NCI-H2081 treated with DMSO at 0.1 percent for 48 hours (cell line): ENCODE data around the gene C18orf54.
"Not testable (repeated sequence)": the region's sequence is repeated elsewhere in the genome, so short reads cannot be mapped to it uniquely, and the experiment has no call there.

Source experiments
- DNase-seq: peaks from one replicate; lab custom pipeline; 2025; lab: John Stamatoyannopoulos, UW

Gene C18orf54

GRCh38 chr18:54357660-54358494 lies at the start of gene C18orf54, which contains the start of gene STARD6:
C18orf54 (plus strand) TSS chr18:54357906; CDS start chr18:54360573, 2,667 bp downstream.
STARD6 (minus strand) TSS chr18:54357858; CDS start chr18:54354573, 3,285 bp downstream.
- peak; percentile 32 for DNase-seq

DNA sequence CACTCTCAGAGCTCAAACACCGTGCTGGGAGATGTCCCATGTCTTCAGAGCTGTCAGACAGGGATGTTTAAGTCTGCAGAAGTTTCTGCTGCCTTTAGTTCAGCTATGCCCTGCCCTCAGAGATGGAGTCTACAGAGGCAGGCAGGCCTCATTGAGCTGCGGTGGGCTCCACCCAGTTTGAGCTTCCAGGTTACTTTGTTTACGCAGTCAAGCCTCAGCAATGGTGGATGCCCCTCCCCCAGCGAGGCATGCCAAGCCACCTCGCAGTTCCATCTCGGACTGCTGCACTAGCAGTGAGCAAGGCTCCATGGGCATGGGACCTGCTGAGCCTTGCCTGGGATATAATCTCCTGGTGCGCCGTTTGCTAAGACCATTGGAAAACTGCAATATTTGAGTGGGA lies 48.1 kb upstream of the C18orf54 start:
- DNase-seq = not testable (repeated sequence)

DNA sequence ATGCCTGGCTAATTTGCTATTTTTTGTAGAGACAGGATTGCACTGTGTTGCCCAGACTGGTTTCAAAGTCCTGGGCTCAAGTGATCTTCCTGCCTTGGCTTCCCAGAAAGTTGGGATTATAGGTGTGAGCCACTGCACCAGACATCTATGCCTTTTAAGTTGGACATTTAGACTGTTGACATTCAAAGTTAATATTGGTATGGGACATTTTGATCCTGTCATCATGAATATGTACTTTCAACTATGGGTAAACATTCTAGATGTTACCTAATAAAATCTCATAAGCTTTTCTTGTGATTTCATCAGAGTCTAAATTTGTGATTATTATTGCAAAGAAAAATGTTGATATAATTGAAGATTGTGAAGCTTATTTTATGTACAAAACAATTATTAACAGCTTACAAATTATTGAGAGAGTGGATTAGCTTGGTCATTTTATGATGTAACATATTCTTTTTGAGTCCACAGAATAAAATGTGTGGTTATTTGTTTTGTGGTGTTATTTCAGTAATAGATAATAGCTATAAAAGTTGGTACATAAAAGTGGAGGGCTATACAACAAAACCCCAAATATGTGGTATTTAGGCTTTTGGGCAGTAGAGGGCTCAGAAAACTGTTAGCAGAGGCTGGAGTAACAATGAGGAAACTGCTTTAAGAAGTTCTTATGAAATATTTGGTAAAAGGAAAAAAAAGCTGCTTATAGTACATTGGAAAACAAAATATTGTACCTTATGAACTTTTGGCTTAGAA lies 41.5 kb upstream of the C18orf54 start:
- DNase-seq = no peak

- no peak for DNase-seq
Observed at GRCh38 chr18:54323561-54323960, 34.1 kb upstream of the C18orf54 start.

DNA sequence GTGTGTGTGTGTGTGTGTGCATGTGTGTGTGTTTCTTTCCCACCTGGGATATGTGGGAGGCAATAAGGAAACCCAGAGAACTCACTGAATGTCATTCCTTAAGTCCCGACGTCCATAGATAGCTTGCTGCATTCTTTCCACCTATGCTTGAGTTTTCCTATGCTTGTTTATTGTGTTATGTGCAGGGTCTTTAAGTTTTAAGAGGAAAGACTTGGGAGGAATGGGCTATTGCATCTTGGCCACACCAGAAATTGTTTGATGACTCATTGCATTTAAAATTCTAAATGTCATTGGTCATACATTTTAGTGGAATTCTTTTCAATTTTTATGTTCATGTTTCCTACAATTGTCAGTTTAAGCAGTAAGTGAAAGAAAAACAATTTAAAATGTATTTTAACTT lies 33.7 kb upstream of the C18orf54 start:
- no peak for DNase-seq

GRCh38 chr18:54327818-54328217 lies 29.9 kb upstream of the C18orf54 start:
- no peak for DNase-seq

- DNase-seq = no peak
Observed at GRCh38 chr18:54329787-54330186, 27.9 kb upstream of the C18orf54 start.

DNA sequence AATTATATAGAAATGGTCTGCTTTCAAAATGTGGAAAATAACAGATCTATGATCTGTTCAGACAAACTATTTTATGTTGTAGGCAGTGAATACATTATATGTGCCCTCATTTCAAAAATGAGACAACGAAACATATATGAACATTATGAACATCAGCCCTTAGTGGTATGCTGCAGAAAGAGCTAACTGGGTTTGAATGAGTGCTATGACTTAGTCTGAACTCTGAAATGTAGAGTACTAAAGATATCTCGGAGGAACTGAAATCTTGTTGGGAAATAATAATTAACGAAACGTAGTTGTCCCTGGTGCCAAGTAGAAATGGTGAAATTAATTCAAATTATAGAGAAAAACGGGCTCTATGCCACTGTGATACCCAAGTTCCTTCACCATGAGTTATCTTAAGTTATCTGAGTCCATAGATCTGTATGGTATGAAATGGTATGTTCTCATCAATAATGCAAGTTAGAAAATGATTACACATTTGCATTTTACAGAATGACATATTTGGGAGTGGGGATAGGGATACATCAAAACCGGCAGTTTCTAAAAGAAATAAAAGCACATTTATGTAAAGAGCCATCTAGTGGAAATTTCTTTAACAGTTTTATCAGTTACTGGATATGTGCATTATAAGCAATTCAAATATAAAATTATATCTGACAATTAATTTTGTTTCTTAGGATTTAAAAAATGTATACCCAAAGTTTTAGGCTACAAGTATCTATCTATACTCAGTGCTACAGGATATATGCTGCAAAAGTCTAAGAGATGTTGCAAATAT lies 26.7 kb upstream of the C18orf54 start:
- DNase-seq = no peak

- DNase-seq = no peak
Observed at GRCh38 chr18:54335638-54336173, 22.0 kb upstream of the C18orf54 start.

DNA sequence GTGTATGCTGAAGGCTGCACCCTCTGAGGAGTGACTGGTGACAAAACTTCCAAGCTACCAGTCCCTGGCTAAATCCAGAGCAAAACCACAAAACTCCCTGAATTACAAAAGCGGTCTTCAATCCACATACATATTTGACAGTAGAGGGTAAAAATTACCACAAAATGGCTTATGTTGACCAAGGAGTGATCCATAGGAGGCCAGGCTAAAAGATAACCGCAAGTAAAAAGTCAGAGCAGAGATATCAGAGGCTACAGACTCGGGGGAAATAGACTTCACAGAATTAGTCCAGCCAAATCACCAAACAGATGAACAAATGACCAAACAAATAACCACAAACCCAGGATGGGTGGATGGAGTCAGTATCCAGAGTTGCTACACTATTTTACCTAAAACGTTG lies 19.5 kb upstream of the C18orf54 start:
- DNase-seq = no peak

GRCh38 chr18:54351186-54351585 lies 6.5 kb upstream of the C18orf54 start:
- DNase-seq = no peak

DNA sequence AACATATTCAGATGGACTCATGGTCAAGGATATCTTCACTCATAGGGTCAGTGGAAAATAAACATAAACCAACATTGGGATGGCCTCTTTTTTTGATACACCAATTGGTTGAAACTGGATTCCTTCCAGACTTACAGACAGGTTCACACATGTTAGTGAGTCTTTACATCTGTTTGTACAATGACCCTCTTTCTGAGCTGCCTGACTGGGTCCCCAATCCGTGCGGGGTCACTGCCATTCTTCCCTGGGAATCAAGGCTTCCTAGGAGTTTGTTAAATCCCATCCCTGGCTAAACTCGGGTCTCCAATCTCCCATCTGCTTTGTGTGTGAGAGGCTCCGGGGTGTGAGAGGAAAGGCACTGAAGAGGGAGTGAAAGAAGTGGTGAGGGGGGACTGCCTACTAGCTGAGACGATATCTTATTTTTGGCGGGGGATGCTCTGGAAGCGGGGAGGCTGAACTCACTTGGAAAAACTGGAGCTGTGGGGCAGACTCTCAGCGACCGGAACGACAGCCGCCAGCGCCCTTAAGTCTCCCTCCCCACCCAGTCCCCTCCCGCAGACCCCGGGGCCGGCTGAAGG lies 535 bp upstream of the C18orf54 start:
- DNase-seq = no peak

DNA sequence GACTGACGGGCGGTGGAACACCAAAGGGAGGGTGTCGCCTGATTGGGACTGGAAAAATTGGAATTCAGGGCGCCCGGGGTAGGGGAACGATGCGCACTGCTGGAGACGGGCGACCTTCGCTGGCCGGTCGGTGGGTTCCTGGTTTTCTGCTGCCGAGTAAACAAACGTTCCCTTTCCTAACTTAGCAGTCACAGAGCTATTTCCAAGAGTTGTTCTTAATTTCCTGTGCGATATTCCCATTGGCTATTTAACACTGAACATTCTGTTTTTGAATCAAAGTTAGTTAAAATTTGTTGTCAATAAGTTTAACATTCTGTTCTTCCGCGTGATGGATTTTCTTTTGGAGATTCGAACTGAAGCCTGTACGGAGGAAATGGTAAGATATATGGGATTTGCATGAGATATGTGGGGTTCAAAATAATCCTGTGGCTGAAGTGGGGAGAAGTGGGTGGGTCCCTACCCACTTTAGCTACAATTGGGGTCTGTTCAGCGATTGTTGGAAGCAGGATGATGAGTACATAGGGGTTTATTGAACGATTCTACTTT lies 862 bp downstream of the C18orf54 start:
- DNase-seq = no peak

GRCh38 chr18:54359233-54359632 lies 1.5 kb downstream of the C18orf54 start:
- no peak for DNase-seq

GRCh38 chr18:54360406-54360805 lies 2.7 kb downstream of the C18orf54 start:
- DNase-seq = no peak

DNA sequence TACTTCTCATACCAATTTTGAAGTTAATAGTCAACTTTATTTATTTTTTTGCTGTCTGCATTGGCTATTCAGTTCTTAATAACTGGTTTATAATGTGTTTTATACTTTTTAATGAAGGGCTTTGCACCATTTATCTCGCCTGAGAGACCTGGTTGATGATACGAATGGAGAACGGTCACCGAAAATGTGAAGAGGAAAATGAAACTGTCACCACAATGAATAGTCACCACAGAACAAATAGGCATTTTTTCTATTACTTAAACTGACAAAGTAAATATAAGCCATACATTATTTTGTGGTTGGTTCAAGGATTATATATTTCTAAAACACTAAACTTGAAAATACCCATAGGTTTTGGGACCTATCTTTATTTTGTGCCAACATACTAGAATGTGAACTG lies 20.4 kb downstream of the C18orf54 start:
- no peak for DNase-seq

DNA sequence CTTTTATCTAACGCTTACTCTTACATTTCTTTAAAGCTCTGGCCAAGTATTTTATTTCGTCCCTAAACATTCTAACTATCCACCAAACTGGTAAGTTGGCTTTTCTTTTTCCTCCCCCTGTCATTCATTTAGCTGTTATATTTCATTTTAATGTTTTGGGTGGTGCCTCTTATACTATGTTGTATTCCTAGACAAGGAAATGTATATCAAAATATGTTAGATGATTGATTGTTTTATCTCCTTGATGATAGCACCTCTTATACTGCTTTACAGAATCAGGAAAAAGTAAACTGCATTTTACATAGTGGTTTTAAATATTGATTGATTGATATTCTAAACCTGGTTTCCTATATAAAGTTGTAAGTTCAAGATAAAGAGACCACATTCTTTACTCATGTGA lies 23.9 kb downstream of the C18orf54 start:
- DNase-seq = no peak

DNA sequence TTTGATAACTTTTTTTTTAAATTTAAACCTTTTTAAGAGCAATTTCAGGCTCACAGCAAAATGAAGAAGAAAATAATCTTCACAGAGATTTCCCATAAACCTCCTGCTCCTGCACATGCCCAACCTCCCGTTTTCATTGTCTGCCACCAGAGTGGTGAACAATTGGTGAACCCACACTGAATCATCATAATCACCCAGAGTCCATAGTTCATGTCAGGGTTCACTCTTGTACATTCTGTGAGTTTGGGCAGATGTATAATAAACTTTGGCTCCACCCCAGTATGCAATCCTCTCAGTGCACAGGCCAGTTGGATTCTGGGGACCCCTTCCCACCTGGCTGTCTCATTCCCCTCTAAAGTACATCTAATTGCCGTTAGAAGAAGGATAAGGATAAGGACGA lies 24.4 kb downstream of the C18orf54 start:
- DNase-seq = no peak

DNA sequence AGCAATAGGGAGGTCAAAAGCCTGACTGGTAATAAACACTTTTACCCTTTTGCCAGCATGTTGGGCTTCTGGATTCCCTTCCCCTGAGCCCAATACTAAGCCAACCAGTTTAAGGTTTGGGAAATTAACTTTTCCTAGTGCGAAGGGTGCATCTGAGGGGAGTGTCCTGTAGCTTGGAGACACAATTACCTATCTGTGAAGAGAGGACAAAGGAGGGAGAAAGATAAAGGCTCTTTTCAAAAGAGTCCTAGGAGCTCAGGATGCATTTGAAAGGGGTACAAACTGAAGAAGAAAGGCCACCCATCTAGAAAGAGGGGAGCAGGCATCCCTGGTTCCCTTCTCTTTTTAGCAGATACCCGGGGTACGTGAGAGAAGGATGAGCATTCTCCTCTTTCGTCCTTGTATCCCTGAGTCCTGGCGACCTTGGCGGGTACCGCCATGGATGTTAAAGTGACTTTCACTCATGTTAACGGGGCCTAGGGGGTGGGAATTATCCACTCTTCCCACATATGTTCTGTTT lies 25.1 kb downstream of the C18orf54 start:
- DNase-seq = no peak

DNA sequence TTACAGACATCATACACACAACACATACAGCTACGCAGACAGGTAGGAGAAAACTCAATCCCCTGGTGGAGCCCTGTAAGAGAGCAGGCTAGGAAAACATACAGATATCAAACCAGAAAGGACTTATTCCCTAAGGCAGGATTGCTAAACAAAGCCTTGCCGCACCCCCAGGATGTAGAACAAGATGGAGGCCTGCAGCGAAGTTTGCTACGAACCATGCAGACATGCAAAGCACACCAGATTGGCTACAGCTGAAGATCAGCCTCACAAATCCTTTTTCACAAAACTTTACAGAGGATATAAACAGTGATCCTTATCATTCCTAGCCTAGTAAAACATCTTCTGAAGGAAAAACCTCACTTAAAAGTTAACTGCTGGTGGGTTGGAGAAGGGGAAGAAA lies 28.3 kb downstream of the C18orf54 start:
- DNase-seq = no peak

GRCh38 chr18:54386800-54387495 lies 29.2 kb downstream of the C18orf54 start:
- not testable (repeated sequence) for DNase-seq
